GM21717 (cell line): Measurements from ENCODE around the gene PCYOX1L.

Experiments
- ATAC-seq: cut with Tn5 transposase; IDR thresholded peaks from one replicate; pipeline ENCODE4 v1.9.1; 2021; ENCODE audit warnings: mild to moderate bottlenecking, moderate library complexity; ENCODE audit not compliant: unreplicated experiment

The PCYOX1L gene

DNA sequence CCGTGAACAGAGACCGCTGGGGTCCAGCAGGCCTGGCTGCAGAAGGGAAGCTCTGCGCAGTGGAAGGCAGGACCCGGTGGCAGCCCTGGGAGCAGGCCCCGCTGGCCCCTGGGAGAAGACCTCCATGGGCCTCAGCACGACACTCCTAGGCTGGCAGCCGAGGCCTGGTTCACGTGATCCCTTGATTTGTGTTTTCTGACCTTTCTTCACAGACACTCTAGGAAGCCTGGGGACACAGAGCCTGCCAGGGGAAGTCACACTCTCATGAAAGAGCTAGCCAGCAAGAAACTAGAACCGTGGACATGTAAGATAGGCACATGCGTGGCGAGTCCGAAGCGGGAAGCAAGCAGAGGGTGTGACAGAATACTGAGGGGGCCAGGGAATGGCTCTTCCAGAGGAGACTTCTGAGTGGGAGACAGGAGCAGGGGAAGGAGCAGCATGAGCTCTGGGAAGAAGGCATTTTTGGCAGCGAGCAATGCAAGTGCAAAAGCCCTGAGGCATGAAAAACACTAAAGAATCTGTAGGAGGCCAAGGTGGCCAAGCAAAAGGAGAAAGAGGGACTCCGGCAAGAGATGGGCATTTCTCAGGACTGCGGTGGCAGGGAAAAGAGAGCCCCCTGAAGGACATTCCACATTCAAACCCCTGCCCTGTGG is 47.8 kb downstream of the PCYOX1L start:
- no peak for ATAC-seq

DNA sequence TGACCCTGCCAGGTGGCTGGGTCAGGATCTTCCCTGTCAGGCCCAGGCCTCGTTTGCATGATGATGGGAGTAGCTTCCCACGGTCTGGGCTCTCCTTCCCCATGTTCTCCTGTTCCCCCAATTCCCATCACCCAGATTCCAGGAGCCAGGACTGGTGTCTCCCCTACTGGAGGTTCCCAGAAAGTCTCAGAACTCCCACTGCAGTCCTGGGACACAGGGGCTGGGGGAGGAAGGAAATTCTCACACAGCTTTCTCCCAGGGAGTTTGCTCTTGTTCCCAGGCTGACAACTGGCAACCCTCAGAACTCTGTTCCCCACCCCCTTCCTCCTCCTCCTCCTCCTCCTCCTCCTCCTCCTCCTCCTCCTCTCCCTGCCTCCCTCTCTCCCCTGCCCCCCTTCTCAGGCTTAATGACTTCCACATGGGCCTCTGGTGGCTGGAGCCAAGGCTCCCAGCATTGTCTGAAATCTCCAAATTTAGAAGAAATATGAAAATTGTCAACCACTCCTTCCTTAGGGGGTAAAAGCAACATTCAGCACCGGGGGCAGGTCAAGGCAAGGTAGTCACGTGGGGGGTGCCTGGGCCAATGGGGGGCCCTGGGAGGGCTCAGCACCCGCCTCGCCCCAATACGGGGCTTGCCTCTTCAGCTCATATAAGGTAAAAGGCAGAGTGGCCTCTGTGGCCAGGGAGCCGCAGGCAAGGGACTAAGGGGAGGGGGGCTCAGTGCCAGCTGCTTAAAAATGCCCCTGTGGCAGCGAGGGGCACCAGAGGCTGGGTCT is 48.5 kb downstream of the PCYOX1L start:
- no peak for ATAC-seq

DNA sequence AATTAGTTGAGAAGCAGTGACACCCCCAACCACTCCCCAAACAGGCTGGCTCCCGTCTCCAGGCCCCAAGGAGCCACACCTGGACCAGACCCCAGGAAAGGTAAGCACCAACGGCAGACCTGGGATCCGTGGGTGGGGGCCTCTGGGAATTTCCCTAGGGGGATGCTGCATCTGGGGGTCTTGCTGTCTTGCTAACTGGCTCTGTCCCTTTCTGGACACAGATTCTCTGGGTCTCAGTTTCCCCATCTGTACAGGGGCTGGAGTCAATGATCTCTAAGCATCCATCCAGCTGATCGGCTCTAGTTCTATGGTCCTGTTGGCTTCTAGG is 49.1 kb downstream of the PCYOX1L start:
- no peak for ATAC-seq

DNA sequence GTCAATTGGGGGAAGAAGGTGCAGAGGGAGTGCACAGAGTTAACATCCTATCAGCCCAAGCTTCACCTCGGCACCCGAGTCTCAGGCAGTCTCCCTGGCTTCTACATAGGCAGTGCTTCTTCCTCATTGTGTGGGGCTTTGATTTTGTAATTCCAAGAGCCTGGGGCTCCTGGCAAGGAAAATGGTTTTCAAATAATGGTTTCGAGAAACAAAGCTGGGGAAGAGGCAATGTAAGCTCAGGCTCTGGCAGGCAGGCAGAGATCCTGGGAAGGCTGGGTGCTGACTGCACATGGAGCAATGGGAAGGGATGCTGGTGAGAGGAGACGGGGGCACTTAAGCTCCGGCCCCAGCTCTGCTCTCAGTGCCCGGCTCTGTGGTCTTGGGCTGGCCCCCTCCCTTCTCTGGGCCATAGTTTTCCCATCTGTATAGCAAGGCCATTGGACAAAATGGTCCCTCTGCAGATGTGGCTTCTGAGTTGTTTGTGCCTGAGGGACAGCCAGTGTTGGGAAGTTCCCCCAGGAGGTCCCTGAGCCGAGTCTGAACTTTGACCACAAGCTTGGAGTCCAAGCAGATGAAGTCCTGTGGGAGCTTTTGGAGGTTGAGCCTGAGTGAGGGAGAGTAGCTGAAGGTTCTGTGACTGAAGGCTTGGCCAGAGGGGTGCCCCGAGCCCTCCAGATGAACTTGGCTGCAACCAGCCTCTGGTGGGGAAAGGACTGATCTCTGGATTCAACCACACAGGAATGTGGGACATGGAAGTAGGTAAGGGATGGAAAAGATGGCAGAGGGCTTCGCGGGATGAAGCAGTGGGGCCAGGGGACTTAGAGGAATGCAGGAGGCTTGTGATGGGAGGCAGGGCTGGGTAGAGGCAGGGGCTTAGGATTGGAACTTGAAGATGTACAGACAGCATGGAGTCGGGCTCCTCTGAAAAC is 49.7 kb downstream of the PCYOX1L start:
- no peak for ATAC-seq

DNA sequence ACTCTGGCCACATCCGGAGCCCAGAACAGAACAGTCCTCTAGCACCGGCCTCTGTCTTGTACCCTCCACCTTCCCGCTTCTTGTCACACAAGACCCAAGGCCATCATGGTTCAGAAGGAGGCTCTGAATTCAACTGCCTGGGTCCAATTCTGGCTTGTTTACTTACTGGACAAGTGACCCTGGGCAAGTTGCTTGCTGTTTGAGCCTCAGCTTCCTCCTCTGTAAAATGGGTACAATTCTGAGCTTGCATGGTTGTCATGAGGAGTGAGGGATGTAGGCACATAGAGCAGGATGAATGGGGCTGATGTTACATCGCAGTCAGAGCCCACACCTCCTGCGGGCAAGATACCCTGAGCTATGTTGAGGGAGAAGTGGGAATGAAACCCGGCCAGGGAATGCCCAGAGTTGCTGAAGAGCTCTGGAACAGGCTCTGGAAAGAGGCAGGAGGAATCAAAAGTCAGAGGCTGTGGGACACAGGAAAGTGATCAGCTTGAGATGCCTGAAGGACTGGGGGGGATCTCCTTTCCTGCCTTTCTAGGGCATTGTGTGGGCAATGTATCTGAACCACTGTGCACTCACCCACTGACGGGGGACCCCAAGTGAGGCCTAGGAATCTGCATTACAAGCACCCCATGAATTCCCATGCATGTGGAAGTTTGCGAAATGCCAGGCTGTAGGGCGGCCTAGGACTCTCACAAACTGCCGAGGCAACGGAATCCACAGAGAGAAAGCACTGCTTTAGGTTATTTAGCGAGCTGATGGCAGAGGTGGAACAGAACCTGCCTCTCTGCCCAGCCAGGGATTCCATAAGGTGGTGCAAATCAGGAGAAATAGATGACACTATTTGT is 50.6 kb downstream of the PCYOX1L start:
- no peak for ATAC-seq

DNA sequence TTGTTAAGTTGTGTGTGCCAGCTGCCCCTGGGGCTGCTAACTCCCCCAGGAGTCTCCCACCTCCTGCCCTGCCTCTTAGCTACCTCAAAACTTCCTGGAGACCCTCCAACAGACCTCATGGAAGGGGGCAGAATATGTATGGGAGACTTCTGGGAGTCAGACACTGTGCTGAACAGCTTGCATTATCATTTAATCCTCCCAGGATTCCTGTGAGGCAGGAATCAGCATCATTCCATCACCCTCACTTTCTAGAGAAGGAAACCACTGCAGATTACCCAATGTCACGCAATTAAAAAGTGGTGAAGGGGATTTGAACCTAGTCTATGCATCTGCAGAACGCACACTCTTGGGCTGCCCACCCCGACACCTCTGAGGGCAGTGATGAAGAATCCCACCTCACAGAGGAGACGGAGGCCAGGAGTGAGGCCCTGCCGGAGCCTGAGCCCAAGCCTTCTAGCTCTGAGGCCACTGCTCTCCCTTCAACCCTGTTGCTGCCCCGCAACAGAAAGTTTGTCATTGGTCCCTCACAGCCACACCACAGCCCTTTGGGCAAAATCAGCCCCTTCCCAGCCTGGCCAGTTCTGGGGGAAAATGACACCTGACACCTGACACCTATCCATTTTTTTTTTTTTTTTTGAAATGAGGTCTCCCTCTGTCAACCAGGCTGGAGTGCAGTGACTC is 51.6 kb downstream of the PCYOX1L start:
- ATAC-seq: no peak

DNA sequence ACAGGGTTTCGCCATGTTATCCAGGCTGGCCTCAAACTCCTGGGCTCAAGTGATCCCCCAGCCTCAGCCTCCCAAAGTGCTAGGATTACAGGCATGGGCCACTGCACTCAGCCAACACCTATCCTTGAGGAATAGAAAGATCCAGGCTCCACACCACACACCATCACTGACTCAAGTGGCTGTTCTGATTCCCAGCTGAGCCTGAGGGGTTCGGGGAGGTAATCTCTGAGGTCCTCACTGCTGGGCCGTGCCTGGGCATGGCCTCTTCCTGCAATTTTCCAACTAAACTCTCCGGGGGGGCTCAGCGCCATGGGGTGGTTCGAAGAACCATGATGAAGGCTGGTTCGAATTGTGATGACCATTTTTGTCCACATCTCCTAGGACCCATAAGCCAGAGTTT is 52.2 kb downstream of the PCYOX1L start:
- no peak for ATAC-seq

DNA sequence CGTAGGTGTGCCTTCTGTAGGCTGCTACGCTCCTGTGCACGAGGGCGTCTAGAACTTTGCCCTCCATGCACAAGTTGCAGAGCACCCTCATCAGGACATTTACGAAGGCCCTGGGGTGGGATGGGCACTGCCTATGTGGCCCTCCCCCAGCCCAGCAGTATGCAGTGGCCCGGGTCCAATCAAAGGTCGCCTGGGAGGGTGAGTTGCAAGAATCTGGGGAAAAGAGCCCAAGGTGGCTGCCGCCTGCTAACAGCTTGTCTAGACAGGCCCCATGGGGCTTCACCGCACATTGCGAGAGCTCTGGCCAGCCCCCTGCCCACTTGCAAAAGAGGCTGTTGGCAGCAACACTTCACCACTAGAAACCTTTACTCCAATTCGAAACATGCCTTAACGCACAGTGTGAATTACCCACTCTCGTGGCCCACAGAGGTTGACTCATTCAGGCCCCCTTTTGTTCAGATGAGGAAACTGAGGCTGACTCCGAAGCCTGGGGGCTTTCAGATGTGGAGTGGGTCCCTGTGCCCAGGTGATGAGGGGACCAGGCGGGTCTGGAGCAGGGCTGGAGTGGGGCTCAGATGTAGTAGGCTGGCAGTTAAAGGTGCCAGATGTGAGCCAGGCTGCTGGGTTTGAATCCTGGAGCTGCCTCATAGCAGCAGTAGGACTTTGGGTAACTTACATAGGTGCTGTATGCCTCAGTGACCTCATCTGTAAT is 53.0 kb downstream of the PCYOX1L start:
- ATAC-seq: no peak

DNA sequence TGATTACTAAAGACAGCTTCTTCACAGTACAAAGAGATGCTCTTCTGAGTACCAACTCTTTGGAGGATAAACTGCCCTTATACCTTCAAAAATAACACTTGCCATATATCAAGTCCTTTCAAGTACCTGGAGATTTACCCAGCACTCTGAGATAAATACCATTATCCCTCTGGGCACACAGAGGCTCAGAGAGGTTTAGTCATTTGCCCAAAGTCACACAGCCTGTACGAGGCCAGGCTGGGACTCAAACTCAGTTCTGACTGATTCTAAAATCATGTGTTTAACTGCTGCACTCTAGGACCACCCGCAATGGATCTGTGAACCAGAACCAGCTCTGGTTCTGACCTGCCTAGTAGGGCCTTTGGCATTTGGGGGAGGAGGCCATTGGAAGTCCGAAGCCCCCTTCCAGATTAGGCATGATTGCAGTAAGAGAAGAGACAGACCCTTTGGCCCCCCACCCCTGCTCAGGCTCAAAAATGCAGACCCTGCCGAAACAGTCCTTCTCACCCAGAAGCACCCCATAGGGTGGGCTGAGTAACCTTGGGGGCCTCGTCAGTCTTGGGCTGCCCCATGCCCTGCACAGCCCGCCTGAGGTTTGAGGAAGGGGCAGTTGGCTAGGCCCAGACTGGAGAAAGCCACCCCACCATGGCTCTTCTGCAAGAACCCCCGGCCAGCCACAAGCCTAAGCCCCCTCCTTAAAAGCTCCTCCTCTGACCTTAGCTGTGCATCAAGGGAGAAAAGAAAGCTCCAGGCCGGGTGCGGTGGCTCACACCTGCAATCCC is 54.1 kb downstream of the PCYOX1L start:
- ATAC-seq: no peak

DNA sequence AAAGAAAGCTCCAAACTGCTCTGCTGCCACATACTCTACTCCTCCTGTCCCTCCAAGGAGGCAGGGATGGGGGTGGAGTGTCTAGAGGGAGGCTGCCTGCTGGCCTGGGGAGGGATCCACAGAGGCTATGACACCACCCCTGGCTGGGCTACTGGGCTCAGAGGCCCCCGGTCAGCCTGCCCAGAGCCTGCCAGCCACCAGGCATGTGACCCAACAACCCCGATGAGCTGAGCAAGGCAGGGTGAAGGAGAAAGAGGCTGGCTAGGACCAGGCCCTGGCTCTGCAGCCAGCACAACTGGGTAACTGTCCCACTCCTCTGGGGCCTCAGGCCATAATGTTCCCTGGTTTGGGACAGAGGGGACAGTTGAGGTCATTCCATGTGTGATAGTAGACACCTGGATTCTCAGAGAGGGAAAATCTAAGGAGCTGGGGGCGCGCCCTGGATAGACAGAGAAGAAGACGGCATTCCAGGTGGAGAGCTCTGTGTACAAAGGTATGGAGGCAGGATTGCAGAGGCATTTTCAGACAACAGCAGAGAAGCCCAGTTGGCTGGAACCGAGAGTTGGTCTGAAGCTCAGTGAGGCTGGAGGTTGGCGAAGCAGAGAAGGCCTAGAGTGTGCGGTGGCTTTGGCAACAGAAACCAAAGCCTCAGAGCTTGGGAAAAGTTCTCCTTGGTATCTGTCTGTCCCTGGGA is 55.1 kb downstream of the PCYOX1L start:
- ATAC-seq: no peak

DNA sequence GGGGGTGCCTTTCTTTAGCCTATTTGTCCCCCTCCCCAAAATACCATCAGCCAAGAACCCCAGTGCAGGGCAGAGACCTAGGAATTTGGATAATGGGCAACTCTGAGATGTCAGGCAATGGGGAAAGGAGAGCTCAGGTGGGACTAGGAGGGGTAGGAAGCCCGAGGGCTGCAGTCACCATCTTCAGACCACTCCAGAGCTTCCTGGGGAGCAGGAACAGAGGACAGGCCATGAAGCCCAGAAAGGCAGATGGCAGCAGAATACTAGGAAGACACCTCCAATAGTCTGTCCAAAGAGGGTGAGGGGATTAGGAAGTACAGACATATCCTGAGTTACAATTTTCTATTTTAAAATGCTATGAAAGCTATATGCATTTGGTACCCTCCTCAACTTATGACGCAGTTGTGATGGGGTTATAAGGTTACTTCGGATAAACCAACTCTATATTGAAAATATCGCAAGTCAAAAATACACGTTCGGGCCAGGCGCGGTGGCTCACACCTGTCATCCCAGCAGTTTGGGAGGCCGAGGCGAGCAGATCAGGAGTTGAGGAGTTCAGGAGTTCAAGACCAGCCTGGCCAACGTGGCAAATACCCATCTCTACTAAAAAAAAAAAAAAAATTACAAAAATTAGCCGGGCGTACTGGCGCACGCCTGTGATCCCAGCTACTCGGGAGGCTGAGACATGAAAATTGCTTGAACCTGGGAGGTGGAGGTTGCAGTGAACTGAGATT is 55.8 kb downstream of the PCYOX1L start:
- no peak for ATAC-seq

DNA sequence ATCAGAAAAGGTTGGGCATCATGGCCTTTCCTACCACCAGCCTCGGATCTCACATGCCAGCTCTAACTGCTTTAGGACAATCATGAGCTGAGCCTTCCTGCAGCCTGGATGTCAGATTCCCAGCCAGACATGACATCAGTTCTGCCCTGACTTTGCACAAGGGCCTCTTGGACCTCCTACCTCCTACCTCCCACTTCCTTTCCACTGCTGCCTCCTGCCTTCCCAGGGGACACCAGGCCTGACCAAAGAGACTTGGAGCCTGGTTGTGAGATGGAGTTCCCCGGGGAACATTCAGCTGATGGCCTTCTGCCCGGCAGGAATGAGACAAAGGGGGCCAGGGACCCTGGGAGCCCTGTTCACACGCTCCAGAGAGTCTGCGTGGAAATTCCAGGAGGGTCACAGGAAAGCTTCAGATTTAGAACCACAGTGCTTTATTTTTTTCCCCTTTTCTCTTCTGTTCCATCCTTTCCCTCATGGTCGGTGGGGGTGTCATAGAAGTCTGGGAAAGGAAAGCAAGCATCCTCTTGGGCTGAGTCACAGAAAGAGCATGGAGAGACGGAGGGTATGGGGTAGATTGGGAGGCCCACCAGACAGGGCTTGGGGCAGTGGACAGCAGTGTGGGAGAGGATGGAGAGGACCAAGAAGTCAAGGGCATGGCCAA is 56.7 kb downstream of the PCYOX1L start:
- no peak for ATAC-seq

DNA sequence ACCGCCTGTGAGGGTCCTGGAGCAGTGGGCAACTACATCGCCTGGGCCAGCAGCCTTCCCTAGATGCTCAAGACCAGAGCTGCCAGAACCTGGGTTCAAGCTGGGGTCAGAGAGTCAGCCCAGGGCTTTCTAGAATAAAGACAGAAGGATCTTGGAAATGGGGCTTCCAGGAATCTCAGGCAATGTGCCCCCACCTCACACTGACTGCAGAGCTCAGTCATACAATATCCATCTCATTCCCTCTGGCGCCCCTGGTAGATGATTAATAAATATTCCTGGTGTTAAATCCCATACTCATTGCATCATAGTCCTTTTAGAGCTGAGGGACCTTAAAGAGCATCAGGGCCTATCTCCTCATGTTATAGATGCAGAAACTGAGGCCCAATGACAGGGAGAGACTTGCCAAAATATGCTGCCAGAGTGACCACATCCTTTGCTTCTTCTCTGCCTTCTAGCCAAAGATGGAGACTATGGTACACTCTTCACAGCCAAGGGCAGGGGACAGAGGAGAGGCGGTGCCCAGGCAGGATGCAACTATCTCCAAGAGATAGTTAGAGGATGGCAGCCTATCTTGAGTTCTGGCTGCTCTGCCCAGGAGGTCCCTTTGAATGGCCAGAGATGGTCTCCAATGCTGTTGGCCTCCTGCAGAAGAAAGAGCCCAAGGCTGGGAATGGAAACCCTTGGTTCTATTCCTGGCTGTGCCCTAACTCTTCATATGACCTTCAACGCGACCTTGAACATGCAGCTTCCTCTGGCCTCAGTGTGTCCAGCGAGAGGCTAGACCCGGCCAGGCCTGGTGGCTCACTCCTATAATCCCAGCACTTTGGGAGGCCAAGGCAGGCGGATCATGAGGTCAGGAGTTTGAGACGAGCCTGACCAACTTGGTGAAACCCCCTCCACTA is 57.5 kb downstream of the PCYOX1L start:
- no peak for ATAC-seq

DNA sequence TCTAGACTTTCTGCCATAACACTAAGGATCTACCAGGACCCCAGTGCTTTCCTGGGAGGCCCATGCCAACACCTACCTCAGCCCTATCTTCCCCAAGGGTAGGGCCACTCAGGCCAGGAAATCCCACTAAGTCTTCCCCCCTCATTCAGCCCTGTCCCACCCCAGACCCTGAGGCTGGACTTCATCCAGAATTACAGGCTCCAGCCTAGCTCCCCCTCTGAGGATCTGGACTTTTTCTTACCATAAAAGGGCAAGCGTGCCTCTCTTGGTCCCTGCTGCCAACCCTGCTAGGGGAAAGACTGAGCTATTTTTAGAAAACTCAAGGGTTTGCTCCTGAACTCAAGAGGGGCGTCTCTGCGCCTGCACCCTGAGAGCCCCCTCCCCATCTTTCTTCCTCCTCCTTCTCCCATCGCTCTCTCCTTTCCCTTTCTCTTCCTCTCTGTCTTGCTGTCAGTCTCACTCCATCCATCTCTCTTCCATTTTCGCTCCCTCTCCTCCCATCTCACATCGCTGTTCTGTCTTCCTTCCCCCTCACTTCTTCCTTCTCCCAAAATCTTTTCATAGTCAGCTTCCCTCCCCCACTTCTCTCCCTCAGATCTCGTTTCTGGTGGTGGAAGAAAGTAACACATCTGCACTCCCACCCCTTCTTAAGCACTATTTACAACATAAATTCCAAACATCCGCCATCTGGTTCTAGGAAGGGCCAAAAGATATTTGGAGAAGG is 59.3 kb downstream of the PCYOX1L start:
- ATAC-seq: no peak

DNA sequence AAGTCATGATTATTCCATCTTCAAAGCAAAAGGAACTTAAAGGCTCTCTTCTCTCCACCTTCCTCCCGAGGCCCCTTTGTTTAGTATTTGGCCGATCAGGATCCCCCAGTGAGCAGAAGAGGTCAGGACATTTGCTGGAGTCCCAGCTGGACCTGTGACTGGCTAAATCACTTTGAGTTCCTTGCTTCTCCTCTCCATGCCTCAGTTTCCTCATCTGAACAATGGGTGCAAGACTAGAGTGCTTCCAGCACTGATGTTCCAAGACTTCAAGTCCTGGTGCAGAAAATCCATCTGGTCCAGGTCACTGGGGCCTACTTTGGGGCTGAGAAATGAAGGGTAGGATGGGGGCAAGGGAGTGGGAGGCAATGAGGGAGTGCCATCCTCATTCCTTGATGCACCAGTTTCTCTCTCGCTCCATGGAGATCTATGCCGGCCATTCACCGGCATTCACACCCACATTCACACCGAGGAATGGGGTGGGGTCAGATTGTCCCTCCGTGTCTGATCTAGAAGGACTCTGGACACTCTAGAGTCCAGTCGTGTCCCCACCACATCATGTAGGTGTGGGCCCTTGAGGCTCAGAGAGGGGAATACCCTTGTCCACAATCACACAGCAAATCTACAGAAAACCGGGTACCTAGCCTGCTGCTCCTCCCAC is 60.0 kb downstream of the PCYOX1L start:
- ATAC-seq: no peak
